GM18951 (cell line): Measurements from ENCODE around the gene LEFTY1.

ENCODE experiments used
- POLR2A ChIP-seq: IDR thresholded peaks from 4 replicates; pipeline ENCODE4 v1.6.1; 2011; ENCODE audit warnings: mild to moderate bottlenecking; ENCODE audit not compliant: insufficient read length, insufficient read depth; ENCODE audit errors: extremely low read depth
- in situ Hi-C: fragments of 300-500 bp; cut with MboI; formaldehyde crosslinking; loops from one replicate; pipeline ENCODE4 v1.12.0; 2022; ENCODE audit warnings: low sequenced_read_pairs, mixed read lengths, inconsistent platforms; ENCODE audit not compliant: unreplicated experiment

Gene LEFTY1

DNA sequence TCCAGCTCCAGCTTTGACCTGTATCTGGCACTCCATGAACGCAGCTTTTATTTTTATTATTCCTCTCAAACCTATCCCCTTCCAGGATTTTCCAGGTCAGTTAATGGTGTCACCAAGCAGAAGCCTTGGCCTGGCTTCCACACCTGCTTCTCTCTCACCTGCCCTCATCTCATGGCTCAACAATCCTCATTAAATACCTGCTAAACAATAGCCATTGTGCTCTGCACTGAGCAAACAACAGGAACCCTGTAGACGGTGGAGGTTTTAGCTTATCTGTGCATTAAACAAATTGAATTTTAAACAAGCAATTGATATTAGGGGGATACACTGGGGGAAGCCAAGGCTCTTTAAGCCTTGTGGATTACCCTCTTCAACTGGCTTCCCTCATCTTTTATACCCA lies 19.8 kb upstream of the LEFTY1 start:
- TF ChIP-seq POLR2A = no peak
- in situ Hi-C loops = no loop called here

DNA sequence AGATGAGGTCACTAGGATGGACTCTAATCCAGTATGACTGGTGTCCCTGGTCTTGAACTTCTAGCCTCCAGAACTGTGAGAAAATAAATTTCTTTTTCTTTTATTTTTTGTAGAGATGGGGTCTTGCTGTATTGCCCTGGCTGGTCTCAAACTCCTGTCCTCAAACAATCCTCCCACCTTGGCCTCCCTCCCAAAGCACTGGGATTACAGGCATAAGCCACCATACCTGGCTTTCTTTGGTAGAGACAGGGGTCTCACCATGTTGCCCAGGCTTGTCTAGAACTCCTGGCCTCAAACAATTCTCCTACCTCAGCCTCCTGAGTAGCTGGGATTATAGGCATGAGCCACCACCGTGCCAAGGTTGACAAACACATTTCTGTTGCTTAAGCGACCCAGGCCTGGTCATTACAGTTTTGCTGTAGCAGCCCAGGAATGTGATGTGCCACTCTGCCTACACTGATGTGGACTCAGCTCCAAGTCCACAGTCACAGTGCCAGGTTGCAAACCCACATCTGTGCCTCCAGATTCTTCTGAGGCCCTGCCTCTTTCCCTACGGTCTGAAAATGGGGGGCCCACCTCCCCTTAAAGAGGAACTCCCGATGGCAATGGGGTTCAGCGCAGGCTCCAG lies 19.2 kb upstream of the LEFTY1 start:
- TF ChIP-seq POLR2A = no peak
- in situ Hi-C loops = no loop called here

DNA sequence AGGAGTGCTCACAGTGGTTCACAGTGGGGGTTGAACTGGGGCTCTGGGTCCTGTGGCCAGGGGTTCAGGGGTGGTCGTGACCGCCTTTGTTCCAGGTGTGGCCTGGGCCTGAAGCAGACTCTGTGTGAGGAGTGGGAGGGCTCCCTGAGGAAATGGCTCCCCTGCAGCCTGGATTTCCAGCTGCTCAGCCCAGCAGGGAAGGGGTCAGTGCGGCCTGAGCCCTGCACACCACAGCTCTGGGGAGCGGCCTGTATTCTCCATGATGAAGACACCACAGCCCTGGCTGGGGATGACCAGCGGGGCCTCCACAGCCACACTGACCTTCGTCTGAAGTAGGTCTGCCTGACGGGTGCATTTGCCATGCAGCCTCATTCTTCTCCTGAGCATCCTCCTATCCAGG lies 18.4 kb upstream of the LEFTY1 start:
- no peak for TF ChIP-seq POLR2A
- in situ Hi-C loops = no loop called here

DNA sequence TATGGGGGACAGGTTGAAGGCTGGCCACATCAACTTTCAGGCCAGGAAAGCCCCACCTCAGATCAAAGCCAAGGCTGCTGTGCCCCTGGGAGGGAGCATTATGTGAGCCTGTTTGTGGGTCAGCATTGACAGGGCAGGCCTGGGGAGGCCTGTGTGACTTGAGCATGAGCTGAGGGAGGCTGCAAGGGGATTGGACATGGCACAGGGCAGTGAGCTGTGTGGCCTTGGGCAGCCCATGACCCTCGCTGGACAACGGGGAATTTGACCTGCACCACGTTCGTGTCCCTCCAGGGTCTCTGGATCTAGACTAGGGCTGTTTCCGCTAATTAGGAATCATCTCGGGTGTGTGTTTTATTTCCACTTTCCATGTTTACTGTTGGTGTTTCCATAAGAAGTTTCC lies 17.5 kb upstream of the LEFTY1 start:
- in situ Hi-C loops = no loop called here
- no peak for TF ChIP-seq POLR2A

DNA sequence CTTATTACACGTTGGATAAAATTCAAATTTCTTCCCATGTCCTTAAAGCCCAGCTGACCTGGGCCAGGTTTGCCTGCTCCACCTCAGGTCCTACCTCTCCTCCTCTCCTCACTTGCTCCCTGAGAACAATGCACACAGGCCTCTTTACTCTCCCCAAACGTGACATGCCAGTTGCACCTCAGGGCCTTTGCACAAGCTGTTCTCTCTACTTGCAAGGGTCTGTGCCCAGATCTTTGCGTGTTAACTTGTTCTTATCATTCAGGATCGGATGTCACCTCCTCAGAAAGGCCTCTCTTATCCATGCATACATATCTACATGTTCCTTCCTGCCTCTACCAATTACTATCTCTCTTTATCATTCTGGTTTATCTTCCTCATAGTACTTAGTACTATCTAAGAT lies 14.7 kb upstream of the LEFTY1 start:
- no peak for TF ChIP-seq POLR2A
- in situ Hi-C loops = no loop called here

DNA sequence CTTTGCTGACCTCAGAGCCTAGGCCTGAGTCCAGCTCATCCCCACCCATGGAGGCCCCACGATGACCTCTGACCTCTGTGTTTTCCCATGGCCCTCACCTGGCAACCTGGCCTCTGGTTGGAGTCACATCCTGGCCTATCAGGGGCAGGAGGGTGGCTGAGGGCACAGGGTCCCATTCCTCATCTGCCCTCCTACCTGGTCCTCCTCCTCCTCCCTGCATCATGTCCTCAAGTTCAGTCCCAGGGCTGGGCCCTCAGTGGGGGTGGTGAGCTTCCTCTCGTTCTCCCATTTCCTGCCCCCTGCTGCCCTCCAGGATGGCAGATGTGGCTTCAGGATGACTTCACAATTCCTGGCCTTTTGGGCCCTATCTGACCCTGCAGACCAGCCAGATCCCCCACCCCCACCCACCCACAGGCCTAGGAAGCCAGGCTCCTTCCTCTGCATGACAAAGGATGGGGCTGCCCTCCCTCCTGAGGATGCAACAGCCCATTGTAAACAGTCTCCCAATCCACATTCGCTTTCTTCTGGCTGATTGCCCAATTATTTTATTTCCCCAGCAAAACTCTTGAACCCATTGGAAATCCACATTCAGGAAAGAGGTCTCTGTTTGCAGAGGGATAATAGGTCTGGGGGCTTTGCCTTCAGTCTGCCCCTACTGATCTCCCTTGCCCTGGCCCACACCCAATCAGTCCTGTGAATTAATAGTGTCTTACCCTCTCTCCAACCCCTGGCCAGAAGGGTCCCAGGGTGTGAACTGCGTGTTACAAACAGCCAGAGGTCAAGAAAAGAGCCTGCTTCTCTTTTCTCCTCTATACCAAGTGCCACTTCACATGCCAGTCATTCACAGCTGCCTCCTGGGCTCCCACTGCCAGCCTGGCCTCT lies 10.3 kb upstream of the LEFTY1 start:
- in situ Hi-C loops = no loop called here
- no peak for TF ChIP-seq POLR2A

DNA sequence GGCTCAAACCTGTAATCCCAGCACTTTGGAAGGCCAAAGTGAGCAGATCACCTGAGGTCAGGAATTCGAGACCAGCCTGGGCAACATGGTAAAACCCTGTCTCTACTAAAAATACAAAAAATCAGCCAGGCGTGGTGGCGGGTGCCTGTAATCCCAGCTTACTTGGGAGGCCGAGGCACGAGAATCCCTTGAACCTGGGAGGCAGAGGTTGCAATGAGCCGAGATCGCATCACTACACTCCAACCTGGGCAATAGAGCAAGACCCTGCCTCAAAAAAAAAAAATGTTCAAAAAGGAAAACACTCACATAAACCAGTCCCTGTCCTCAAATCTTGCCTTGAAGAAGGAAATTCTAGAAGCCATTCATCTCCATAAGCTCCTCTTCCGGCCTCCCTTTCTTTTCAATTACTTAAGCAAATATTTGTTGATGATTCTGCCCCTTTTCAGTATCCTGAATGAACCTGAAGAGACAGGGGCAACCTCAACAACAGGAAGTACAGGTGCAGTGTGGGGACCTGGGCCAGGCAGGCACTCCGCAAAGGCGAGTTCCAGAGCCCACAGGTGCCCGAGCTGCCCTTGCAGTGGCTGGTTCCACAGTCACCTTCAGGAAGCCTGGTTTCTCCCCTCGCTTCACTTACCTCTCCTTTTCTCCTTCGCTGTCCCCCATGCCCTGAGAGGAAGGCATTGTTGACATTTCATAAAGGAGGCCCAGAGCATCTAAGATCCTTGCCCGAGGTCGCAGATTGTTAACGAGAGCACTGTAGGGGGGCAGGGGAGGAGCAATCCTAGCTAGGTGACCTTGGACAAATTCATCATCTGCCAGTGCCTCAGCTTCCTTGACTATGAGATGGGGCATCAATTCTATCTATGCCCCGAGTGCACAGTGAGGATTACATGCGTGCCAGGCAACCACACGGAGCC lies 8.9 kb upstream of the LEFTY1 start:
- in situ Hi-C loops = no loop called here
- TF ChIP-seq POLR2A = no peak

GRCh38 chr1:225896937-225897549 lies 8.1 kb upstream of the LEFTY1 start:
- in situ Hi-C loops = no loop called here
- TF ChIP-seq POLR2A = peak; percentile 34

GRCh38 chr1:225896494-225896893 lies 7.5 kb upstream of the LEFTY1 start:
- in situ Hi-C loops = no loop called here
- no peak for TF ChIP-seq POLR2A

GRCh38 chr1:225892307-225892706 lies 3.4 kb upstream of the LEFTY1 start:
- no peak for TF ChIP-seq POLR2A

DNA sequence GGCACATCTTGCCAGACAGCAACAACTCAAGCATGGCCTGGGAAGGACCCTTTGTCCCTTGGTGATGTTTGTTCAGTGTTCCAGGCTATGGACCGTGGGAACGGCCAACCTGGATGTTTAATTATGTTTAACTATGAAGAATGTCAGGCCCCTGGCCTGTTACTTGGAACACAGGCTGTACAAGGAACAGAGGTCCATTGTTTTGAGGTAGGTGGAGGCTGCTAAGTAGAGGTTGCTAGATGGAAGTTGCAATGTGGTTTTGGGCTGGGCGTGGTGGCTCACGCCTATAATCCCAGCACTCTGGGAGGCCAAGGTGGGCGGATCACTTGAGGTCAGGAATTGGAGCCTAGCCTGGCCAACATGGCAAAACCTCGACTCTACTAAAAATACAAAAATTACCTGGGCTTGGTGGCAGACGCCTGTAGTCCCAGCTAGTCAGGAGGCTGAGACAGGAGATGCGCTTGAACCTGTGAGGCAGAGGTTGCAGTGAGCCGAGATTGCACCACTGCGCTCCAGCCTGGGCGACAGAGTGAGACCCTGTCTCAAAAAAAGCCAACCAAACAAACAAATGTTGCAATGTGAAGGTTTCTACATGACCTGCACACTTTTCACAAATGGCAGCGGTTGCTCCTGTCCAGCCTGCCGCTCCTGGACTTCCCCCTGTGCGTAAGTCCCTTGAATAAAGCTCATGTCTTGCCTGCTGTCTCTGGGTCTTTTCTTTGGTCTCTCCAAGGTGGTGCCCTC lies 2.5 kb upstream of the LEFTY1 start:
- no peak for TF ChIP-seq POLR2A

More at GRCh38 chr1:225892307-225892706, 3.4 kb upstream of the LEFTY1 start:
- in situ Hi-C loops = no loop called here

GRCh38 chr1:225890346-225891228 lies 1.6 kb upstream of the LEFTY1 start:
- in situ Hi-C loops = no loop called here
- TF ChIP-seq POLR2A = no peak

More for the DNA sequence above, 2.5 kb upstream of the LEFTY1 start:
- in situ Hi-C loops = no loop called here

DNA sequence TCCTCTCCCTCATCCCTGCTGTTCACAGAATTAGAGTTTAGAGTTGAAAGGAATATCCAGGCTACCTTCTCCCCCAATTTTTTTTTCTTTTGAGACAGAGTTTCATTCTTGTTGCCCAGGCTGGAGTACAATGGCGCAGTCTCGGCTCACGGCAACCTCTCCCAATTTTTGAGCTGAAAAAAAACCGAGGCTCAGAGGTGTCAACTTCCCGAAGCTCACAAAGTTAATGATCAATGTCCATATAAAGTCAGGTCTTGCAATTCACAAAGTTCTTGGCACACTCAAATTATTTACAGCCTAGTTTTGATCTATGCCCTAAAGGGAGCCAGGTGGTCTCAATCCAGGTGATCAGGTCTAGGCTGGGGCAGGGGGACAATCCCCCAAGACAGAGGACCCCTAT lies 797 bp upstream of the LEFTY1 start:
- in situ Hi-C loops = no loop called here
- TF ChIP-seq POLR2A = no peak
